Thoracic aorta (tissue), 2 donors: ENCODE measurements around the gene AVEN. TPM values are rescaled to one million over a fixed set of nuclear protein-coding genes. Genes with fewer than 3 reads are reported as not detected.

Experiments
- ATAC-seq: fragments of 150-250 bp; one replicate; pipeline ENCODE4 v1.8.0; 2017; ENCODE audit warnings: low read depth; ENCODE audit not compliant: insufficient number of reproducible peaks, low FRiP score
- DNase-seq: peaks from one replicate; pipeline ENCODE4 v3.0.0-alpha.2; 2020; ENCODE audit warnings: low spot score
- H3K27ac ChIP-seq, 2 donors: fragments of 200-600 bp; sonication (generic); 1 replicate in 1 of 2; 2 replicates in 1 of 2; pipeline ENCODE4 v1.5.1; 2016; ENCODE audit warnings: mild to moderate bottlenecking in 2 of 2, moderate library complexity in 2 of 2
- H3K27me3 ChIP-seq: fragments of 200-600 bp; sonication (generic); replicated peaks from 2 replicates; pipeline ENCODE4 v1.6.0; 2016; ENCODE audit warnings: mild to moderate bottlenecking; ENCODE audit not compliant: insufficient read depth
- H3K36me3 ChIP-seq: fragments of 200-600 bp; sonication (generic); one replicate; pipeline ENCODE4 v1.5.1; 2016
- H3K4me1 ChIP-seq, 2 donors: fragments of 200-600 bp; sonication (generic); 1 replicate in 1 of 2; 2 replicates in 1 of 2; pipeline versions ENCODE4 v1.5.1 to v1.6.0; 2016; ENCODE audit warnings: low read depth in 2 of 2, mild to moderate bottlenecking in 1 of 2; ENCODE audit not compliant: control insufficient read depth in 1 of 2
- H3K4me3 ChIP-seq: fragments of 200-600 bp; sonication (generic); 2 replicates; pipeline ENCODE4 v1.5.1; 2016; ENCODE audit warnings: mild to moderate bottlenecking
- H3K9me3 ChIP-seq: fragments of 200-600 bp; sonication (generic); 2 replicates; pipeline ENCODE4 v1.5.1; 2016
- CTCF ChIP-seq: fragments of 200-600 bp; sonication (generic); IDR thresholded peaks from one replicate; pipeline ENCODE4 v1.5.1; 2019; ENCODE audit warnings: antibody characterized with exemption
- total RNA-seq, 2 donors: library from RNA; depleted of rRNA; stranded (reverse); fragments of >200 nt; gene quantifications; one replicate each; pipeline versions ENCODE4 v1.1.0 to v1.2.3, GENCODE V29; 2016

AVEN gene
- total RNA-seq, 2 donors from 2014 or later: 26.5 to 29.0 TPM

GRCh38 chr15:34039790-34040113 lies 748 bp upstream of the AVEN start:
- no peaks in the 10 kb centered on the region for H3K36me3 ChIP-seq
- no peaks in the 10 kb centered on the region for H3K27me3 ChIP-seq
- TF ChIP-seq CTCF: no peak
- no peaks in the 10 kb centered on the region for H3K9me3 ChIP-seq
- peak overlapping the region; percentile 93 to 94 for H3K27ac ChIP-seq
- peak overlapping the region; percentile 88 for H3K4me3 ChIP-seq
- H3K4me1 ChIP-seq: peaks cover 14 to 17% of the 10 kb centered on the region in 2 donors
- ATAC-seq (no peak), DNase-seq (no peak)

- DNase-seq (peak; percentile 19), ATAC-seq (peak; percentile 72)
- no peak for TF ChIP-seq CTCF
- no peaks in the 10 kb centered on the region for H3K9me3 ChIP-seq
- H3K4me1 ChIP-seq: peaks cover 14 to 17% of the 10 kb centered on the region in 2 donors
- peak overlapping the region; percentile 93 to 94 for H3K27ac ChIP-seq
- no peaks in the 10 kb centered on the region for H3K36me3 ChIP-seq
- no peaks in the 10 kb centered on the region for H3K27me3 ChIP-seq
- peak overlapping the region; percentile 88 for H3K4me3 ChIP-seq
These were observed 757 bp downstream of the AVEN start for GRCh38 chr15:34038023-34038870.

GRCh38 chr15:34031987-34032760 lies 6.8 kb downstream of the AVEN start:
- no peak for TF ChIP-seq CTCF
- no peaks in the 10 kb centered on the region for H3K9me3 ChIP-seq
- H3K27me3 ChIP-seq: no peaks in the 10 kb centered on the region
- no peak for ATAC-seq
- DNase-seq: no peak
- peaks cover 0 to under 1% of the 10 kb centered on the region in 2 donors for H3K4me1 ChIP-seq
- no peaks in the 10 kb centered on the region for H3K36me3 ChIP-seq
- no peak overlapping the region for H3K27ac ChIP-seq
- H3K4me3 ChIP-seq: no peak overlapping the region

- H3K36me3 ChIP-seq: no peaks in the 10 kb centered on the region
- H3K4me3 ChIP-seq: no peak overlapping the region
- no peak overlapping the region for H3K27ac ChIP-seq
- ATAC-seq: no peak
- DNase-seq: no peak
- no peaks in the 10 kb centered on the region for H3K9me3 ChIP-seq
- H3K27me3 ChIP-seq: no peaks in the 10 kb centered on the region
- no peaks in the 10 kb centered on the region for H3K4me1 ChIP-seq
- TF ChIP-seq CTCF: no peak
These were observed 11.4 kb downstream of the AVEN start for GRCh38 chr15:34027606-34028005.

GRCh38 chr15:34025252-34025651 lies 13.8 kb downstream of the AVEN start:
- no peak overlapping the region for H3K4me3 ChIP-seq
- TF ChIP-seq CTCF: no peak

More at GRCh38 chr15:34025252-34025651, 13.8 kb downstream of the AVEN start:
- no peaks in the 10 kb centered on the region for H3K4me1 ChIP-seq
- no peak for DNase-seq
- no peaks in the 10 kb centered on the region for H3K27me3 ChIP-seq
- H3K9me3 ChIP-seq: no peaks in the 10 kb centered on the region
- no peak for ATAC-seq
- no peaks in the 10 kb centered on the region for H3K36me3 ChIP-seq
- no peak overlapping the region for H3K27ac ChIP-seq
